GM19238 (cell line): ENCODE data around the gene LMX1A.

Source experiments
- DNase-seq: peaks from one replicate; pipeline ENCODE4 v3.0.0; 2011; ENCODE audit warnings: low spot score; ENCODE audit not compliant: insufficient read length

LMX1A gene

GRCh38 chr1:165224504-165224903 is 132.0 kb downstream of the LMX1A start:
- no peak for DNase-seq

DNA sequence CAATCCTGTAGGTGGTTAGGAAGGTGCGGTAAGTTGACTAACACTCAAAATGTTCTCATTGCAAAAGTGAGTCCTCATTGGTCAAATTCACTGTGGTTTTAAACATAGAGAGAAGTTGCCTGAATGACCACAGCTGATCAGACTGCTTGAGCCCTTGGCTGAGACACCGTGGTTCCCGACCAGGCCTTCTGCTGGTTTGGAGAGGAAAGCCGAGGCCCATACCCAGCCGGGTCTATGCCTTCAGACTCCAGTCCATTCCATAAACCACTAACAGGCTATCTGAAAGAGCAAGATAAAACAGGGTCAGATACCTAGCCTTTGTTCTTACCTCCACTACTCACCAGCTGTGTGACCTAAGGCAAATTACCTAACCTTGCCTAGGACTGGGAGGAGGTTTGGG is 133.9 kb downstream of the LMX1A start:
- no peak for DNase-seq

GRCh38 chr1:165218731-165219130 is 137.8 kb downstream of the LMX1A start:
- no peak for DNase-seq

- no peak for DNase-seq
Measured at GRCh38 chr1:165217958-165218357, 138.6 kb downstream of the LMX1A start.

DNA sequence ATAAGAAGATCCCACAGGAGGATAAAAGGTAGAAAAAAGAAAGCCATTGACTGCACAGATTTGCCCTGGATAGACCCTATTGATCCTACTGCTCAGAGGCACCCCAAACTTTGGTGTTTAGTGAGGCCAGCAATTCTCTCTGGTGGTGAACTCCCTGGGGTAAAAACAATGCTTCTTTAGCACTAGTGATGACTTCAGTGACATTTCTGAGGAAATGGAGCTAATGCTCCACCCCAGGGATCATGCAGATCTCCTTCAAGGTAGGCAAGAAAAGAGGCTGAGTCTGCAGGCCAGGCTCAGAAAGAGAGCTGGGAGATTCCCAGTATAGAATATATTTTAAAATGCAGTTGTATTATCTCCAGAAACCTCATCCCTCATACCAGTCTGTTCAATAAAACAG is 140.3 kb downstream of the LMX1A start:
- DNase-seq, result no peak

DNA sequence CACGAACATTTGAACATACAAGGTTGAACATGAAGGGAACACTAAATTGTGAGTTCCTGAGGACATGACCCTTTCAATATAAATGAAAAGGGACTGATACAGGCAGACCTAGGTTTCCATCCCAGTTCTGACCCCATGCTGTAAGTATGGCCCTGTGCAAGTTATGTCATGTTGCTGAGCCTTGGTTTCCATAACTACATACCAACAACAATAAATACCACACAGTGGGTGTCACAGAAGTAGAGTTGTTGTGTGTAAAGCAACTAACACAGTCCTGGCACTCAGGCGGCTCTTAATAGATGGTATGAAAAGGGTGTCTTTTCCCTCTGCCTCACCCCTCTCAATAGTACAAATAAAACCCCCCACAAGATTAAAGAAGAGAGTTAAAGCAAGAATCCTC is 140.8 kb downstream of the LMX1A start:
- DNase-seq, result no peak

DNA sequence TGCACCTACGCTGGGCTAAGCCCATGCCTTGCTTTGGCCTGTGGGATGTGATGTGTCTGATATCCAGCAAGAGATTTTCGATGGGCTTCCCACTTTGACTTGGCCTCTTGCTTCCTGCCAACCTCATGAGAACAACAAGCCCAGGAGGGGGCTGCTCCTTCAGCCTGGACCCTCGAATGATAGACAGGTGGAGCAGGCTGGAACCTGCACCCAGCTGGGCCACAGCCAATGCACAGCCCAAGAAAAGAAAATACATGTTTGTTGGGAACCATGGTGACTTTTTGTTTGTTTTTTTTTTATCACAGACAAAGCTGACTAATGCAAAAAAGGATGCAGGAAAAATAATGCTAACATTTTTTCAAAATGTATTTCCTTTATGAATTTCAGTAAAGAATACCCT is 144.3 kb downstream of the LMX1A start:
- DNase-seq, result no peak

GRCh38 chr1:165207853-165208515 is 148.5 kb downstream of the LMX1A start:
- DNase-seq, result no peak

- DNase-seq, result no peak
Measured at GRCh38 chr1:165205145-165205544, 151.4 kb downstream of the LMX1A start.

DNA sequence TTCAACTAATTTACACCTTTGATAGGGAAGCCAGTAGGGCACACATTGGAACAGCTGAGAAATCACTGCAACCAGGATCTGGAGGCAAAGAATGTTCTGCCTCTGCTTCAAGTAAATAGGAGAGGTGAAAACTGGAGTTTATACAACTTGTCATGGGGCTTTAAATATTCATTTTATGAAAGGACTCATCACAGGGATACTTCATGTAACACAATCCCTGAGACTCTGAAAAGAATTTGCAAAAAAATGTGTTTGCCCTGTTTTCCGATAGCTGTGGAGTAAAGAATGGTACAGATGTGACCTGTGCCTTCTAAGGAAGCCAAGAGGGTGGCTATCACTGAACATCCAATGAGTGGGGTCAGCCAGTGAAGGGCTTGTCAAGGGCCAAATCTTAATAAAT is 152.0 kb downstream of the LMX1A start:
- DNase-seq, result no peak

- no peak for DNase-seq
Measured at GRCh38 chr1:165191087-165191486, 165.4 kb downstream of the LMX1A start.

- DNase-seq, result no peak
Measured at GRCh38 chr1:165189913-165190312, 166.6 kb downstream of the LMX1A start.

DNA sequence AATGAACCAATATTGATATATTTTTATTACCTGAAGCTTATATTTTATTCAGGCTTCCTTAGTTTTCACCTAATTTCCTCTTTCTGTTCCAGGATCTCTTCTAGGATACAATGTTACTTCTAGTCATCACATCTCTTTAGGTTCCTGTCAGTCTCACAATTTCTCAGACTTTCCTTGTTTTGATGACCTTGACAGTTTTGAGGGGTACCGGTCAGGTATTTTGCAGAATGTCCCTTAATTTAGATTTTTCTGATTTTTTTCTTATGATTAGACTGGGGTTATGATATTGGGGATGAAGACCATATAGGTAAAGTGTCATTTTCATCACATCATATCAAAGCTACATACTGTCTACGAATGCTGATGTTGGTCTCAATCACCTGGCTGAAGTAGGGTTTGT is 167.5 kb downstream of the LMX1A start:
- DNase-seq, result no peak

DNA sequence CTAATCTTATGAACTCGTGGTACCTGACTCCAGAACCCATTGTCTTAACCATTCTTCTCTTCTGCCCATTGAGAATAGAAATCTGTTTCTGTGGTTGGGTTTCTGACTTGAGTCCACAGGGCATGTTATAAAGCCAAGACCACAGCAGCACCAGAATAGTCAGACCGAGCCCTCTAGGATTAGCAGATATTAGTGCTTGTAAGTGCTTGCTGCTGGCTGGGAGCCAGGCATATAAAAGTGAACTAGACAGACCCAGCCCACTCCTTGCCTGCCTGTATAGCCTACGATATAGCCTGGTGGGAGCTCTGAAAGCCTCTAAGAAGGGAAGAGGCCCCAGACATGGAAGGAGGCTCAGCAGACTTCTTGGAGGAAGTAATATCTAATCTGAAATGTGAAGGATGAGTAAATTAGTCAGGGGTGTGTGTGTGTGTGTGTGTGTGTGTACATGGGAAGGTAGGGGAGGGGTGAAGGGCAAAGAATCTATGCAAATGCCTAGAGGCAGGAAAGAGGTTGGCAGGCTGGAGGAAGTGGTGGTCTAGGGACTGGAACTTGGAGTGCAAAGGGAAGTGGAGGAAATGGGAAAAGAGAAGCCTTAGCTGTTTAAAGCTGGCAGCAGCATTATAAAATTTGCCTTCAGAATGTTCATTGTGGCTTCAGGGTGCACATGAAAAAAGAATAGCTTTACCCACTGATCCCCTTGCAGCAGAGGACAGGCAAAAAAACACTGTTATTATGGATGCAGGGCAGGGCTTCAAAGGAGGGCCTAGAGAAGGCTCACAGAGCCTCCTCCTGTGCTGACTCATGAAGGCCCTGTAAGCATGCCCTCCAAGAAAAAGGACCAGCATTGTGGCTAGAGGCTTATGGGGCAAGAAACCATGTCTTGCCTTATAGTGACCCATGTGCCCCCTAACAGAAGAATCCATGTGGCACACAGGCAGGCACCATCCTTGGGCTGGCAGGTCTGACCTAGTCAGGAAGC is 169.2 kb downstream of the LMX1A start:
- no peak for DNase-seq

GRCh38 chr1:165185161-165185889 is 171.2 kb downstream of the LMX1A start:
- DNase-seq, result no peak

DNA sequence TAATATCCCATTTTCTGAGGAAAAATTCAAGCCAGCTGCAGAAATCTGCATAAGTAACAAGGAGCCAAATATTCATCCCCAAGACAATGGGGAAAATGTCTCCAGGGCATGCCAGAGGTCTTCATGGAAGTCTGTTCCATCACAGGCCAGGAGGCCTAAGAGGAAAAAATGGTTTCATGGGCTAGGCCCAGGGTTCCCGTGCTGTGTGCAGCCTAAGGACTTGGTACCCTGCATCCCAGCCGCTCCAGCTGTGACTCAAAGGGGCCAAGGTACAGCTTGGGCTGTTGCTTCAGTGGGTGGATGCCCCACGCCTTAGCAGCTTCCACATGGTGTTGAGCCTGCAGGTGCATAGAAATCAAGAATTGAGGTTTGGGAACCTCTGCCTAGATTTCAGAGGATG is 173.5 kb downstream of the LMX1A start:
- DNase-seq, result no peak

DNA sequence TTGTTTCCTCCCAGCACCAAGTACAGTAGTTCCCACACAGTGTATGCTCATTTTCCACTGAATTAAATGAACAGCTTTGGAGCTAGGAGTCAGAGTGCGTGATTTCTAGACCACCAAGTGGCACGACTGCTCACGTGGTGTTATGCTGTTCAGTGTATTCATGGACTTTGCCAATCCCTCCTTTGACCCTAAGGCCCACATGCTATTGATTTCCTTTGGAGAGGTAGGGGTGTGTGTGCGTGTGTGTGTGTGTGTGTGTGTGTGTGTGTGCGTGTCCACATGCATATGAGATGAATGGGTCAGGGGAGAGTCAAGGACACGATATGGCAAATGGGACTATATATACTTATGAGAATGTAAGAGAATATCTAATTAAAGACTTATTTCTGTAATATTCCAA is 177.2 kb downstream of the LMX1A start:
- no peak for DNase-seq

DNA sequence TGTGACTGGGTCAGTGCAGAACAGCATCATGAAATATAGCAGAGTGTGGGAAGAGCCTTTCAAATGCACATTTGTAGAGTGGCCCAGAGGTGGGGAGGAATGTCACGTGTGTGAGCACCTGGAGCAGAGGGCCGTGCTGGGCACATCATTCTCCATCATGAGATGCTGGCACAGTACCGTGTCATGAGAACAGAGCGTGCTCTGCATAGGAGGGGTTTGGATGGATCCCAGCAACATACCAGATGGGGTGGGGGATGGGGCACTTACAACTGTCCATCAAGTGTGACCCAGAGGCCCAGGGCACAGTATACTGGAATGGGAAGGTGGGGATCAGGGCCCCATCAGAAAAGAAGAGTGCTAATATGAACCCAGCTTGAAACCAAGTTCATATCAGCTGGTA is 182.0 kb downstream of the LMX1A start:
- DNase-seq, result no peak

DNA sequence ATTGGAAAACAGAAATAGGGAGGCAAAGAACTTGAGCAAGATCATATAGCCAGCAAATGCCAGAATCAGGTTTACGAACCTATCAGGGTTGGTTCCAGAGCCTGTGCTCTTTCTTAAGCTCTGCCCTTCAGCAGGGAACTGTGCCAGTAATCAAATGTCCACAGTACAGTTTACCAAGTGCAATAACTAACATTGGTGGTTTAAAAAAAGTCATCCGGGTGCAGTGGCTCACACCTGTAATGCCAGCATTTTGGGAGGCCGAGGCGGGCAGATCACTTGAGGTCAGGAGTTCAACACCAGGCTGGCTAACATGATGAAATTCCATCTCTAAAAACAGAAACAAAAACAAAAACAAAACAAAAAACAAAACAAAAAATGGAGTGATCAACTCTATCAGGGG is 182.7 kb downstream of the LMX1A start:
- DNase-seq, result no peak

DNA sequence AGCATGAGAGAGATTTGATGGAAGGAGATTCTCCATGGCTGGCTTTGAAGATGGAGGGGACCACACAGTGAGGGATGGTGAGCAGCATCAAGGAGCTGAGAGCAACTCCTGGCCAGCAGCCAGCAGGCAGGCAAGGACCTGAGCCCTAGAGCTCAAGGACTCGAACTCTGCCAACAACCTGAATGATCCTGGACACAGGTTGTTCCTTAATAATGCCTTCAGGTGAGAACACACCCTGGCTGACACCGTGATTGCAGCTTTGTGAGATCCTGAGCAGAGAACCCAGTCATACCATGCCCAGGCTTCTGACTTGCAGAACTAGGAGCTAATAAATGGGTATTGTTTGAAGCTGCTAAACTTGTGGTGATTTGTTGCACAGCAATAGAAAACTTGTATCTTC is 183.1 kb downstream of the LMX1A start:
- DNase-seq, result no peak

- DNase-seq, result no peak
Measured at GRCh38 chr1:165172666-165173065, 183.8 kb downstream of the LMX1A start.

GRCh38 chr1:165169729-165170128 is 186.8 kb downstream of the LMX1A start:
- DNase-seq, result no peak
